EH (cell line): Measurements from ENCODE around the gene NOLC1.
A peak's percentile ranks its signal among the peaks of the same experiment; 100 is the strongest.

Experiments used
- DNase-seq: peaks from one replicate; pipeline ENCODE4 v3.0.0-alpha.2; 2015; ENCODE audit warnings: low read depth

The NOLC1 gene

DNA sequence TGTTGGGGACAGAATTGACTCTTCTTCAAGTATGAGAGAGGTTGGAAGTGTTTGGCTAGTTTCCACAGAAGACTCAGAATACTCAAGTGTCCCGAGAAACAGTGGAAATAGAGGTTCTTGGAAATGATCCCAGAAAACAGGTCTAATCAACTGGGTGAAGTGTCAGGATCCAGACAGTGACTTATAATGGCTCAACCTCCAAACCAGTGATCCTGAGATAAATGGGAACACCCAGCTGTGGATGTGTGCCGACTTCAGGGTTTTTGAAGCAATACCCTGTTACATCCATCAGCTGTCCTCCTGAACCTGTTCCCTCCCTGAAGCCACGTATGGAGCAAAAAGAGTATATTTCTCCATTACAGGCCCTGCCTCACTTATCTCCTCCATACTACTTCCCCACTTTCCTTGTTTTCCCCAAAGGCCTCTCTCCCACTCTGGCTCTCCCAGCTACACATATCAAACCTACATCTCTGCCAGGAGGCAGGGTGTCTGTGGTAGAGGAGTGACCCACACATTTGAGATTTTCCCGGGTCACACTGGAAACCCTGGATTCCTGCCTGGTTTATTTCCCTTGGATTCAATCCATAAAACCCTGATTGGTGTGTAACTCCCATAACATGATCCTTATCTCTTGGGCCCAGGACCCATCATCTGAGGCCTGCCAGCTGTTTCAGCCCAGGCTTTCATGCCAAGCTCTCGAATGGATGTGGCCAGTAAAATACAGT is 56.3 kb downstream of the NOLC1 start:
- peak; percentile 70 for DNase-seq

DNA sequence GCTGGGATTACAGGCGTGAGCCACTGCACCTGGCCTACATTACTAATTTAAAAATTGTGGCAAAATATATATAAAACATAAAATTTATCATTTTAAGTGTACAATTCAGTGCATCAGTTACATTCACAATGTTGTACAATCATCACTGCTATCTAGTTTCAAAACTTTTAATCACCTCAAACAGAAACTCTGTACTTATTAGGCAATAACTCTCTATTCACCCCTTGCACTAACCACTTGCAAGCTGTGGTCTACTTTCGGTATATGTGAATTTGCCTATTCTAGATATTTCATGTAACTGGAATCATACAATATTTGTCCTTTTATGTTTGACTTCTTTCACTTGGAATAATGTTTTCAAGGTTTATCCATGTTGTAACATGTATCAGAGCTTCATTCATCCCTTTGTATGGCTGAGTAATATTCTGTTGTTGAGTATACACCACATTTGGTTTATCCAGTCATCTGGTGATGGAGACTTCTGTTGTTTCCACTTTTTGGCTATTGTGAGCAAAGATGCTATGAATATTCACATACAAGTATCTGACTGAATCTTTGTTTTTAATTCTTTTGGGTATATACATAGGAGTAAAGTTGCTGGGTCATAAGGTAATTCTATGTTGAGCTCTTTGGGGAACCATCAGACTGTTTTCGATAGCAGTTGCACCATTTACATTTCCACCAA is 59.6 kb downstream of the NOLC1 start:
- no peak for DNase-seq
